Parathyroid adenoma (tissue), 2 donors: ENCODE data around the gene DENND4A.
"Not testable (repeated sequence)": the region's sequence is repeated elsewhere in the genome, so short reads cannot be mapped to it uniquely, and the experiment has no call there.

ENCODE experiments used
- H2AFZ ChIP-seq: fragments of 300-600 bp; sonication (generic); one replicate; pipeline ENCODE4 v1.7.0; 2017; ENCODE audit warnings: antibody characterized with exemption, mild to moderate bottlenecking
- H3K27ac ChIP-seq: fragments of 300-600 bp; sonication (generic); one replicate; pipeline ENCODE4 v1.7.0; 2017
- H3K27me3 ChIP-seq: fragments of 300-600 bp; sonication (generic); one replicate; pipeline ENCODE4 v1.7.0; 2017; ENCODE audit warnings: low read length; ENCODE audit not compliant: control insufficient read depth, insufficient read depth
- H3K36me3 ChIP-seq: fragments of 300-600 bp; sonication (generic); one replicate; pipeline ENCODE4 v1.7.0; 2017; ENCODE audit warnings: low read length; ENCODE audit not compliant: control insufficient read depth, insufficient read depth
- H3K4me1 ChIP-seq: fragments of 300-600 bp; sonication (generic); one replicate; pipeline ENCODE4 v1.7.0; 2017; ENCODE audit warnings: control low read depth
- H3K4me2 ChIP-seq: fragments of 300-600 bp; sonication (generic); one replicate; pipeline ENCODE4 v1.7.0; 2017; ENCODE audit warnings: low read length
- H3K4me3 ChIP-seq: fragments of 300-600 bp; sonication (generic); one replicate; pipeline ENCODE4 v1.7.0; 2017; ENCODE audit warnings: low read depth, low read length
- H3K79me2 ChIP-seq: fragments of 300-600 bp; sonication (generic); one replicate; pipeline ENCODE4 v1.7.0; 2017; ENCODE audit warnings: control low read depth
- H3K9ac ChIP-seq: fragments of 300-600 bp; sonication (generic); one replicate; pipeline ENCODE4 v1.7.0; 2017; ENCODE audit warnings: mild to moderate bottlenecking
- H3K9me3 ChIP-seq: fragments of 300-600 bp; sonication (generic); one replicate; pipeline ENCODE4 v1.7.0; 2017; ENCODE audit warnings: low read length; ENCODE audit not compliant: control insufficient read depth
- CTCF ChIP-seq: fragments of 300-600 bp; sonication (generic); IDR thresholded peaks from one replicate; pipeline ENCODE4 v1.7.0; 2017; ENCODE audit warnings: antibody characterized with exemption, mild to moderate bottlenecking
- donor health status: primary hyperparathyroidism.

DENND4A gene

GRCh38 chr15:65812467-65812866 is 20.4 kb upstream of the DENND4A start:
- Histone ChIP-seq H3K27me3 (no peaks in the 10 kb centered on the region), H3K79me2 (no peaks in the 10 kb centered on the region), H3K9ac (no peak overlapping the region), H3K9me3 (no peaks in the 10 kb centered on the region), H3K4me3 (no peak overlapping the region), H3K27ac (no peak overlapping the region), H3K36me3 (no peaks in the 10 kb centered on the region), H3K4me2 (no peak overlapping the region), H2AFZ (no peak overlapping the region), H3K4me1 (no peaks in the 10 kb centered on the region)
- TF ChIP-seq CTCF, result no peak

- Histone ChIP-seq H3K9ac (no peak overlapping the region), H3K27me3 (no peaks in the 10 kb centered on the region)
- no peak for TF ChIP-seq CTCF
These were observed 19.7 kb upstream of the DENND4A start for GRCh38 chr15:65811835-65812234.

GRCh38 chr15:65811011-65811733 is 19.1 kb upstream of the DENND4A start:
- H3K27me3 ChIP-seq, H3K27ac ChIP-seq: not testable (repeated sequence)

More at GRCh38 chr15:65811835-65812234, 19.7 kb upstream of the DENND4A start:
- H3K4me1 ChIP-seq, result no peaks in the 10 kb centered on the region
- H3K27ac ChIP-seq, result no peak overlapping the region
- H3K4me3 ChIP-seq, result no peak overlapping the region
- no peaks in the 10 kb centered on the region for H3K36me3 ChIP-seq
- no peaks in the 10 kb centered on the region for H3K9me3 ChIP-seq
- H3K79me2 ChIP-seq, result no peaks in the 10 kb centered on the region
- no peak overlapping the region for H3K4me2 ChIP-seq
- H2AFZ ChIP-seq, result no peak overlapping the region

GRCh38 chr15:65806397-65806796 is 14.3 kb upstream of the DENND4A start:
- Histone ChIP-seq H3K4me2 (no peak overlapping the region), H3K36me3 (no peaks in the 10 kb centered on the region), H3K9me3 (no peaks in the 10 kb centered on the region), H3K4me1 (peaks cover 6% of the 10 kb centered on the region), H3K9ac (no peak overlapping the region), H2AFZ (peak overlapping the region; percentile 28), H3K27me3 (no peaks in the 10 kb centered on the region), H3K27ac (no peak overlapping the region), H3K79me2 (no peaks in the 10 kb centered on the region), H3K4me3 (no peak overlapping the region)
- no peak for TF ChIP-seq CTCF

More at GRCh38 chr15:65811011-65811733, 19.1 kb upstream of the DENND4A start:
- not testable (repeated sequence) for H3K4me3 ChIP-seq, H3K4me2 ChIP-seq, H3K9me3 ChIP-seq, H2AFZ ChIP-seq, H3K79me2 ChIP-seq, H3K9ac ChIP-seq, H3K36me3 ChIP-seq, H3K4me1 ChIP-seq

GRCh38 chr15:65805019-65805745 is 13.1 kb upstream of the DENND4A start:
- Histone ChIP-seq H2AFZ (peak overlapping the region; percentile 30), H3K9ac (no peak overlapping the region), H3K27me3 (no peaks in the 10 kb centered on the region), H3K27ac (peak overlapping the region; percentile 22), H3K4me3 (no peak overlapping the region), H3K79me2 (no peaks in the 10 kb centered on the region), H3K36me3 (no peaks in the 10 kb centered on the region), H3K4me2 (no peak overlapping the region), H3K4me1 (peaks cover 6% of the 10 kb centered on the region), H3K9me3 (no peaks in the 10 kb centered on the region)
- no peak for TF ChIP-seq CTCF
